Upper lobe of right lung (tissue), 1 donor: ENCODE data around the gene MAML3. TPM values are rescaled to one million over a fixed set of nuclear protein-coding genes. Genes with fewer than 3 reads are reported as not detected.
A peak's percentile ranks its signal among the peaks of the same experiment; 100 is the strongest.

Experiments used
- ATAC-seq: fragments of 200-7000 bp; cut with Tn5 transposase; one replicate; pipeline ENCODE4 v1.9.1; 2020; ENCODE audit warnings: mild to moderate bottlenecking, moderate library complexity
- DNase-seq: peaks from one replicate; pipeline ENCODE4 v3.0.0-alpha.2; 2020
- H3K27ac ChIP-seq: fragments of 200-600 bp; one replicate; pipeline ENCODE4 v1.8.0; 2022
- H3K27me3 ChIP-seq: fragments of 200-600 bp; one replicate; pipeline ENCODE4 v1.8.0; 2022; ENCODE audit warnings: mild to moderate bottlenecking
- H3K36me3 ChIP-seq: fragments of 200-600 bp; one replicate; pipeline ENCODE4 v1.8.0; 2022
- H3K4me1 ChIP-seq: fragments of 200-600 bp; one replicate; pipeline ENCODE4 v1.8.0; 2022
- H3K4me3 ChIP-seq: fragments of 200-600 bp; one replicate; pipeline ENCODE4 v1.8.0; 2022; ENCODE audit warnings: mild to moderate bottlenecking
- H3K9me3 ChIP-seq: fragments of 200-600 bp; one replicate; pipeline ENCODE4 v1.8.0; 2022
- CTCF ChIP-seq: fragments of 200-600 bp; IDR thresholded peaks from one replicate; pipeline ENCODE4 v1.8.0; 2022; ENCODE audit warnings: antibody characterized with exemption
- intact Hi-C: fragments of 100-400 bp; cut with DNase I; formaldehyde crosslinking; loops from one replicate; pipeline ENCODE4 v1.11.0; 2022
- total RNA-seq: library from RNA; stranded (reverse); fragmentation: NEBNext Ultra II Directional; extraction: Animal tissue kit (Norgen Biotek cat#: 25700); gene quantifications from one replicate; pipeline ENCODE4 v1.2.1, GENCODE V29; 2021
- donor health status: DM: no; HTN: yes; CAD: no; lungs with severe emphysema.

MAML3 gene
- total RNA-seq, 1 donor from 2014 or later: 13.1 TPM

GRCh38 chr4:139904406-139904805 lies 249.6 kb downstream of the MAML3 start:
- DNase-seq: no peak
- Histone ChIP-seq H3K4me1 (peaks cover 23% of the 10 kb centered on the region), H3K9me3 (no peaks in the 10 kb centered on the region), H3K4me3 (no peak overlapping the region), H3K27me3 (no peaks in the 10 kb centered on the region), H3K27ac (no peak overlapping the region), H3K36me3 (no peaks in the 10 kb centered on the region)
- intact Hi-C loops: no loop called here
- no peak for ATAC-seq
- no peak for TF ChIP-seq CTCF

GRCh38 chr4:139903845-139904244 lies 250.1 kb downstream of the MAML3 start:
- Histone ChIP-seq H3K27me3 (no peaks in the 10 kb centered on the region), H3K4me1 (peaks cover 23% of the 10 kb centered on the region), H3K27ac (no peak overlapping the region), H3K36me3 (no peaks in the 10 kb centered on the region), H3K4me3 (no peak overlapping the region), H3K9me3 (no peaks in the 10 kb centered on the region)
- TF ChIP-seq CTCF: no peak
- ATAC-seq: peak; percentile 66
- intact Hi-C loops: no loop called here
- DNase-seq: no peak

GRCh38 chr4:139902321-139903320 lies 251.4 kb downstream of the MAML3 start:
- H3K27ac ChIP-seq: peak overlapping the region; percentile 56
- TF ChIP-seq CTCF: no peak
- no peaks in the 10 kb centered on the region for H3K9me3 ChIP-seq
- peaks cover 26% of the 10 kb centered on the region for H3K4me1 ChIP-seq
- ATAC-seq (no peak), DNase-seq (no peak)
- intact Hi-C loops: no loop called here
- no peaks in the 10 kb centered on the region for H3K27me3 ChIP-seq
- no peaks in the 10 kb centered on the region for H3K36me3 ChIP-seq
- H3K4me3 ChIP-seq: peak overlapping the region; percentile 23

GRCh38 chr4:139901531-139902320 lies 252.3 kb downstream of the MAML3 start:
- TF ChIP-seq CTCF: no peak
- intact Hi-C loops: no loop called here
- Histone ChIP-seq H3K4me3 (peak overlapping the region; percentile 23), H3K36me3 (no peaks in the 10 kb centered on the region), H3K9me3 (no peaks in the 10 kb centered on the region), H3K27me3 (no peaks in the 10 kb centered on the region), H3K27ac (peak overlapping the region; percentile 56), H3K4me1 (peaks cover 25% of the 10 kb centered on the region)
- ATAC-seq (peak; percentile 25), DNase-seq (no peak)

- Histone ChIP-seq H3K4me1 (peaks cover 18% of the 10 kb centered on the region), H3K27me3 (no peaks in the 10 kb centered on the region), H3K9me3 (no peaks in the 10 kb centered on the region), H3K36me3 (no peaks in the 10 kb centered on the region), H3K4me3 (no peak overlapping the region), H3K27ac (peak overlapping the region; percentile 56)
- intact Hi-C loops: no loop called here
- no peak for TF ChIP-seq CTCF
- DNase-seq (no peak), ATAC-seq (no peak)
Measured at GRCh38 chr4:139900964-139901376, 253.0 kb downstream of the MAML3 start.
